HL-60 (cell line): Measurements from ENCODE around the gene KLF6.

Source experiments
- CTCF ChIP-seq: IDR thresholded peaks from one replicate; pipeline ENCODE4 v1.5.1; 2011; ENCODE audit warnings: low read length, control low read depth, inconsistent platforms; ENCODE audit not compliant: insufficient read depth
- POLR2AphosphoS5 ChIP-seq: IDR thresholded peaks from 2 replicates; pipeline ENCODE4 v1.6.1; 2012; ENCODE audit warnings: low read depth
- REST ChIP-seq: IDR thresholded peaks from 2 replicates; pipeline ENCODE4 v1.6.1; 2012; ENCODE audit warnings: low read depth; ENCODE audit not compliant: insufficient replicate concordance

GRCh38 chr10:3729397-3729976 lies 55.5 kb downstream of the KLF6 start:
- TF ChIP-seq CTCF (no peak), REST (no peak), POLR2AphosphoS5 (no peak)
